Gastroesophageal sphincter (tissue), 3 donors: Measurements from ENCODE around the gene CCNG1.

Experiments used
- CTCF ChIP-seq, 4 experiments: fragments of 200-600 bp in 2 of 4; fragments of 450-650 bp in 2 of 4; sonication (generic) in 1 of 4; IDR thresholded peaks; one replicate each; pipeline ENCODE4 v1.5.1; 2017 to 2019; ENCODE audit warnings: antibody characterized with exemption in 4 of 4, mild to moderate bottlenecking in 2 of 4, moderate library complexity in 2 of 4
- POLR2AphosphoS5 ChIP-seq: sonication (generic); formaldehyde crosslinking; IDR thresholded peaks from one replicate; pipeline ENCODE4 v1.6.1; 2017; ENCODE audit warnings: antibody characterized with exemption

DNA sequence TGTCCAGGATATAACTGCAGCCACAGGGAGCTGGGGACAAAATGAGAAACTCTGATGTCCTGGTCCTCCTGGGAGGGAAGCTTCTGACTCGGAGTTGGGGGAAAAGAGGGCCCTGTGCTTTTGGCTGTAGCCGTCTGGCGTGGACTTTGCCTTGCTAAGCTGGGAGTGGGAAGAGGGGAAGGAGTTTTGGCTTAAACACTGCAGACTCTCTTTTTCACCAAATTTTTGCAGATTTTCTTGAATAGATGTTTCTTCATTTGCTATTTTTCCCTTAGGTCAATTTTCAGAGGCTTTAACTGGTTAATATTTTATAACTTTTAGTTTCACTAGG is 52.3 kb downstream of the CCNG1 start:
- no peak for TF ChIP-seq POLR2AphosphoS5
- TF ChIP-seq CTCF (IDR thresholded peaks at IDR 0.05): no peak
